ENCODE data around the gene TAF10. TPM values are rescaled to one million over a fixed set of nuclear protein-coding genes. Genes with fewer than 3 reads are reported as not detected.

Gene TAF10
- polyA plus RNA-seq, 1 experiment: 205 TPM

DNA sequence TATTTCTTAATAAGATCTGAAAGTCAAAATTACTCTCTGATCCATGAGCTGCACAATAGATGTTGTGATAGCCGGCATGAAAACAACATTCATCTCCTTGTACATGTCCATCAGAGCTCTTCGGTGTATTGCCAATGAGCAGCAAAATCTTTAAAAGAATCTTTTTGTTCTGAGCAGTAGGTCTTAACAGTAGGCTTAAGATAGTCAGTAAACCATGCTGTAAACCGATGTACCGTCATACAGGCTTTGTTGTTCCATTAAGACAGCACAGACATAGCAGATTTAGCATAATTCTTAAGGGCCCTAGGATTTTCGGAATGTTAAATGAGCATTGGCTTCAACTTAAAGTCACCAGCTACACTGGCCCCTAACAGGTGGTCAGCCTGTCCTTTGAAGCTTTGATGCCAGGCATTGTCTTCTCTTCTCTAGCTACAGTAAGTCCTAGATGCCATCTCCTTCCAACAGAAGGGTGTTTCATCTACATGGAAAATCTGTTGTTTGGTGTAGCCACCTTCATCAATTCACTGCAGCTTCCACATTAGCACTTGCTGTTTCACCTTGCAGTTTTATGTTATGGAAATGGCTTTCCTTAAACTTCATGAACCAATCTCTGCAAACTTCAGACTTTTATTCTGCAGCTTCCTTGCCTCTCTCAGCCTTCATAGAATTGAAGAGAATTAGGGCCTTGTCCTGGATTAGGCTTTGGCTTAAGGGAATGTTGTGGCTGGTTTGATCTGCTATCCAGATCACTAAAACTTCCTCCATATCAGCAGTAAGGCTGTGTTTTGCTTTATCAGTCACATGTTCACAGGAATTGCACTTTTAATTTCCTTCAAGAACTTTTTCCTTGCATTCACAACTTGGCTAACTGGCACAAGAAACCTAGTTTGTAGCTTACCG is 37.0 kb downstream of the TAF10 start:
- H3K27me3 ChIP-seq (ENCODE audit: control insufficient read depth, insufficient read depth, low read length): no peaks in the 10 kb centered on the region
- TF ChIP-seq CTCF (IDR thresholded peaks at IDR 0.05; ENCODE audit: insufficient read depth, low read depth, low read length): no peak
- POLR2A ChIA-PET: no interaction called here

DNA sequence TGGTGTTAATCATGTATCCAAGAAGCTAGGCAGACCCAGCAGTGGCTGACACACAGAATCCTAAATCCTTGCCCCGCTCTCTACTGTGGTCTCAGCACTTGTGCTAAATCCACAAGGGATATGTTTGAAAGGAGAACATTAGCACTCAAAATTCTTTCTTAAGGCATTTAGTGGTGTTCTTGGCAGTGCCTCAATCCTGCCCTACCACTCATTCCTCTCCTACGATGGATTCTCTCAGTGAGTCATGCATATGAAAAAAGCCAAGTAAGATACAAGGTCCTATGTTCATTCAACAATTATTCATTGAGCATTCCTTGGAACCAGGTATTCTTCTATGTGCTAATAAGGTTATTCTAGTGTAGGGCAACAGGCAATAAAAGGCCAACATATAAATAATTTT is 39.8 kb downstream of the TAF10 start:
- TF ChIP-seq CTCF (IDR thresholded peaks at IDR 0.05; ENCODE audit: insufficient read depth, low read depth, low read length): no peak
- ChIA-PET CTCF (interaction anchor here (0.9 kb wide), 1 partner anchor 41 kb away, joined by 3 read pairs; no protein-coding TSS in a partner anchor), POLR2A (no interaction called here)
- DNase-seq (ENCODE audit: low read depth): peak; percentile 54
- no peaks in the 10 kb centered on the region for H3K27me3 ChIP-seq (ENCODE audit: control insufficient read depth, insufficient read depth, low read length)
- no peak overlapping the region for H3K4me3 ChIP-seq (ENCODE audit: low read depth, low read length)
- no peaks in the 10 kb centered on the region for H3K36me3 ChIP-seq (ENCODE audit: control insufficient read depth, insufficient read depth, low read length)

More for the DNA sequence above, 37.0 kb downstream of the TAF10 start:
- no peak for DNase-seq (ENCODE audit: low read depth)
- no peak overlapping the region for H3K4me3 ChIP-seq (ENCODE audit: low read depth, low read length)
- H3K36me3 ChIP-seq (ENCODE audit: control insufficient read depth, insufficient read depth, low read length): no peaks in the 10 kb centered on the region
- CTCF ChIA-PET: interaction anchor here (1.0 to 1.2 kb wide), 3 partner anchors 15 to 205 kb away, joined by 3 read pairs; partner anchors contain the start of gene MRPL17

DNA sequence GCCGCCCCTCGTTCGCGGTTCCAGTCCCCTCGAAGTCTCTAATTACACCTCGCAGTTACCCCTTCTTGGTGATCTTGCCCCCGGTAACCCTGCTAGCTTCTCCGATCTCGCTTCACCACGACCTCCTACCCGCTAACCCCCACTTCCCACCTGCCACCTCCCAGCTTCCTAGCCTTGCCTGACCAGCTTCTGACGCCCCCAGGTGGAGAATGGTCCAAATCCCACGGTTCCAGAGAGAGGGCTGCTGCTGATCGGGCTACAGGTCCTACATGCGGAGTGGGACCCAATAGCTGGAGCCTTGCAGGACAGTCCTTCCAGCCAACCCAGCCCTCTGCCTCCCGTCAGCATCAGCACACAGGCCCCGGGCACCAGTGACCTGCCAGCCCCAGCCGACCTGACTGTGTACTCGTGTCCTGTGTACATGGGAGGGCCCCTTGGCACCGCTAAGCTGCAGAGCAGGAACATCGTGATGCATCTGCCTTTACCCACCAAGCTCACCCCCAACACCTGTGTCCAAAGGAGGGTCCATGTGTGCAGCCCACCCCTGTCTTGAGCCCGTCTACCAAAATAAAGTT is 40.5 kb downstream of the TAF10 start:
- ChIA-PET CTCF (interaction anchor here (0.9 kb wide), 1 partner anchor 41 kb away, joined by 3 read pairs; no protein-coding TSS in a partner anchor), POLR2A (no interaction called here)
- H3K4me3 ChIP-seq (ENCODE audit: low read depth, low read length): no peak overlapping the region
- no peak for DNase-seq (ENCODE audit: low read depth)
- H3K27me3 ChIP-seq (ENCODE audit: control insufficient read depth, insufficient read depth, low read length): no peaks in the 10 kb centered on the region
- H3K36me3 ChIP-seq (ENCODE audit: control insufficient read depth, insufficient read depth, low read length): no peaks in the 10 kb centered on the region; the same call in 1 of the 2 replicates
- no peak for TF ChIP-seq CTCF (IDR thresholded peaks at IDR 0.05; ENCODE audit: insufficient read depth, low read depth, low read length)

DNA sequence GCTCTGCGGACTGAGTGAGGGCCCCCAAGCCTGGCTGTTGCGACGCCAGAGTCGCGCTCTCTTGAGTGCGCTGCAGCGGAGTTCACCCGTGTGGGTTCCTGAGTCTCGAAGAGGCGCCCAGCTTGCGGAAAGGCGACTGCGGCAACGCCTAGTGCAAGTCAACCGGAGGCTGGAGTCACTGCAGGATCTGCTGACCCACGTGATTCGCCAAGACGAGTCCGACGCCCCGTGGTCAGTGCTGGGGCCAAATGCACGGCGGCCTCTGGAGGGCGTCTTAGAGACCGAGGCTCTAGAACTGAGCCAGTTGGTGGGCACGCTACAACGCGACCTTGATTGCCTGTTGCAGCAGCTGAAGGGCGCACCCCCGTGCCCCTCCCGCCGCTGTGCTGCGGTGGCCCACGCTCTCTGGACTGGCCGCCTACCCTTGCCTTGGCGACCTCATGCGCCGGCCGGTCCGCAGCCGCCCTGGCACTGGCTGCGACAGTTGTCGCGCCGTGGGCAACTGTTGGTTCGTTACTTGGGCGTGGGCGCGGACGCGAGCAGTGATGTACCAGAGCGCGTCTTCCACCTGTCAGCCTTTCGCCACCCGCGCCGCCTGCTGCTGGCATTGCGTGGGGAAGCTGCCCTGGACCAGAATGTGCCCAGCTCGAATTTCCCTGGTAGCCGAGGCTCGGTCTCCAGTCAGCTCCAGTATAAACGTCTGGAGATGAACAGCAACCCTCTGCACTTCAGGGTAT is 41.2 kb downstream of the TAF10 start:
- ChIA-PET CTCF (no interaction called here), POLR2A (no interaction called here)
- TF ChIP-seq CTCF (IDR thresholded peaks at IDR 0.05; ENCODE audit: insufficient read depth, low read depth, low read length): no peak
- H3K27me3 ChIP-seq (ENCODE audit: control insufficient read depth, insufficient read depth, low read length): no peaks in the 10 kb centered on the region
- no peak overlapping the region for H3K4me3 ChIP-seq (ENCODE audit: low read depth, low read length)
- H3K36me3 ChIP-seq (ENCODE audit: control insufficient read depth, insufficient read depth, low read length): no peaks in the 10 kb centered on the region; the same call in 1 of the 2 replicates
- DNase-seq (ENCODE audit: low read depth): no peak

DNA sequence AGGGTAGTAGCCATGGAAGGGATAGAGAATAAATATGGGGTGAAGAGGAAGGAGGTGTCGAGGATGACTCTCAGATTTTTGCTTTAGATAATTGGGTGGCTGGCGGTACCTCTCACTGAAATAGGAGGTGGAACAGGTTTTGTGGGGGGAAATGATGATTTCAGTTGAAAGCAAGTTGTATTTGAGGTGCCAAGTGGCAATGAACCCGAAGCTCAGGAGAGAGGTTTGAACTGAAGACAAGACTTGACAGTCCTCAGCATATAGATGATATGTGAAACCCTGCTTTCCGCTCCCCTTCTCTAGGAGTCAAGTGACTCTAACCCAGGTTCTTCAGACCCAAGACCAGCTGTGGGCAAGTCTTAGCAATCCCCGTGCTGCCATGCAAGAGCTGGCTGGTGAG is 42.3 kb downstream of the TAF10 start:
- CTCF ChIA-PET: no interaction called here
- TF ChIP-seq CTCF (IDR thresholded peaks at IDR 0.05; ENCODE audit: insufficient read depth, low read depth, low read length): no peak
- POLR2A ChIA-PET: no interaction called here

More for the DNA sequence above, 42.3 kb downstream of the TAF10 start:
- Histone ChIP-seq H3K4me3 (ENCODE audit: low read depth, low read length) (no peak overlapping the region), H3K36me3 (ENCODE audit: control insufficient read depth, insufficient read depth, low read length) (no peaks in the 10 kb centered on the region; the same call in 1 of the 2 replicates), H3K27me3 (ENCODE audit: control insufficient read depth, insufficient read depth, low read length) (no peaks in the 10 kb centered on the region)
- DNase-seq (ENCODE audit: low read depth): no peak

Measured in BJ (cell line).